Measurements from ENCODE around the gene BCAP31.

GRCh38 chrX:153697924-153698865 lies 26.0 kb downstream of the BCAP31 start:
- TF ChIP-seq CTCF (IDR thresholded peaks at IDR 0.05) = no peak
- TF ChIP-seq POLR2AphosphoS5 (IDR thresholded peaks at IDR 0.05; ENCODE audit: low read depth, low read length) = no peak

Data from Panc1 (cell line).